Measurements from ENCODE around the gene PWP2.
"Not testable (repeated sequence)": the region's sequence is repeated elsewhere in the genome, so short reads cannot be mapped to it uniquely, and the experiment has no call there.

Gene PWP2

DNA sequence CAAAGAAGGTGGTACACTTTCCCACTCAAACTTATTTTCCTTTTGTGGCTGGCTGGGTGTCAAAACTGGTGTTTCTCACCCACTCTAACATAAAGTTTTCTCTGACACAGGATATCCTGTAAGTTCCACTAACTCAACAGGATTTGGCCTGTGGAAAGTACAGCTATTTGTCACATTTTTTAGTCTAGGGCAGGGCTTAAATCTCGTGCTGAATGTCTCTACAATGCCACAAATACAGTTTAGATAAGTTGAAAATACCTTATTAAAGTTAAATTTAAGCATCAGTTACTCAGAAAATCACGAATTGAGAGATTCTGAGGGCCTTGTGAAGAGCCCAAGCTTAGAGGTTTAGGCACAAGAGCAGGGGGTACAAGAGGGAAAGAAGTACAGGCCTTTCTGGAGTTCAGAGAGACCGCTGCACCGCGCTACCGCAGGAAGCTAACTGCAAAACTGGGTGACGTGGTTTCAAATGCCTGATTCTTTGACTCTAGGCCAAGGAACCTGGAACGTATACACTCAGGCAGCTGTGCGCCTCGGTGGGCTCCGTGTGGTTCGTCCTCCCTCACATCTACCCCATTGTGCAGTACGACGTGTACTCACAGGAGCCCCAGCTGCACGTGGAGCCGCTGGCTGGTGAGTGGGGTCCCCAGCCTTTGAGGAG is 23.4 kb upstream of the PWP2 start:
- DNase-seq = no peak

DNA sequence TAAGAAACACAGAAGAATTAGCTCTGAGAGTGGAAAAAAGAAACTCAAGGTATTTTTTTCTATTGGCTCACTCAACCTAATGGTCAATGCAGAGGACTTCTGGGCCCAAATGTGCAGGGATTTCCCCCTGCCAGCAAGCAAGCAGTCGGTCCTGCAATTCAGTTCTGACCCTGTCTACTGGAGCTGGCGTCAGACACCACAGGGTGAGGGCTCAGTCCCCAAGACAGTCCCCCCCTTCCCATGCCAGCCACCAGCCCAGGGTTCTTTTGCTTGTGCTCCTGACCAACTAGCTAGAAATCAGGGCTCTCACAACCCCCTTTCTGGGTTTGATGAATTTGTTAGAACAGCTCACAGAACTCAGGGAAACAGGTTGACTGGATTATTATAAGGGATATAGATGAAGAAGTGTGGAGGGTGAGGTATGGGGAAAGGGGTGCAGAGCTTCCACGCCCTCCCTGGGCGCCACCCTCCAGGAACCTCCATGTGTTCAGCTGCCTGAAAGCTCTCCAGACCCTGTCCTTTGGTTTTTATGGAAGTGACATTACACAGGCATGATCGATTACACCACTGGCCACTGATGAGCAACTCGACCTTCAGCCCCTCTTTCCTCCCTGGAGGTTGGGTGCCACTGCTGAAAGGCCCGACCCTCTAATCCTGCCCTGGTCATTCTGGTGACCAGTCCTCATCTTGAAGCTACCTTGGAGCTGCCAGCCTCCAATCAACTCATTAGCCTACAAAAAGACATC is 22.5 kb upstream of the PWP2 start:
- no peak for DNase-seq

DNA sequence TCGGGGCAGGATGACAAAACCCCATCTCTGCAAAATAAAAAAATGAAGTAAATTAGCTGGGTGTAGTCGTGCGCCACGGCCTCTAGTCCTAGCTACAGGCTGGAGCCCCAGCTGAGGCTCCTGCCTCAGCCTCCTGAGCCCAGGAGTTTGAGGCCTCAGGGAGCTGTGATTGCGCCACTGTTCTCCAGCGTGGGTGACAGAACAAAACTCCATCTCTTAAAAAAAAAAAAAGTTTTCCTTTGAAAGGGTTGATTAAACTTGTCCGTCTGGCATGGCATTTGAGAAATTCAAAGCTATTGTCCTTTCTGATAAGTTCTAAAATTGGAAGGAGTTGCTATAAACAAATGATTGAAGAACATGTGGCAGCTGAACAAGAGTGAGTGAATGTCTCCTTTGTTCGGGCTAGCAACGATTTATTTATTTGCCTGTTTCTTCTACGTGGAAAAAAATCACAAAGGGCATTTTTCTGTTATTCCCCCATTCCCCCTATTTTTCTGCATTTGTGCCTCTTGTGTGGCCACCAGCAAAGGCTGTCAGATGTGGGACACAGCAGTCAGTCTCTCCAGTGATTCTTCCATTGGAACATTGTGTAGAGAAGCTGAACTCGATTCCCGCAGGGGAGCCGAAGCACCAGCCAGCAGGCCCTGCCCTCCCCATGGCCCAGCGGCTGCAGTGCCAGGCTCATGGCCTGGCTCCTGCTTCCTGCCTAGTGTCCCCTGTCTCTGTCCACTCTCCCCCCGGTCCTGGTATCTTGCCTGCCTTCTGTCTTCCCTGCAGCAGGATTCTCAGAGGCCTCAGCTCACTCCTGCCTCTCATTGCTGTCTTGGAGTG is 21.5 kb upstream of the PWP2 start:
- DNase-seq = no peak

- no peak for DNase-seq
Observed at GRCh38 chr21:44086636-44087425, 20.4 kb upstream of the PWP2 start.

DNA sequence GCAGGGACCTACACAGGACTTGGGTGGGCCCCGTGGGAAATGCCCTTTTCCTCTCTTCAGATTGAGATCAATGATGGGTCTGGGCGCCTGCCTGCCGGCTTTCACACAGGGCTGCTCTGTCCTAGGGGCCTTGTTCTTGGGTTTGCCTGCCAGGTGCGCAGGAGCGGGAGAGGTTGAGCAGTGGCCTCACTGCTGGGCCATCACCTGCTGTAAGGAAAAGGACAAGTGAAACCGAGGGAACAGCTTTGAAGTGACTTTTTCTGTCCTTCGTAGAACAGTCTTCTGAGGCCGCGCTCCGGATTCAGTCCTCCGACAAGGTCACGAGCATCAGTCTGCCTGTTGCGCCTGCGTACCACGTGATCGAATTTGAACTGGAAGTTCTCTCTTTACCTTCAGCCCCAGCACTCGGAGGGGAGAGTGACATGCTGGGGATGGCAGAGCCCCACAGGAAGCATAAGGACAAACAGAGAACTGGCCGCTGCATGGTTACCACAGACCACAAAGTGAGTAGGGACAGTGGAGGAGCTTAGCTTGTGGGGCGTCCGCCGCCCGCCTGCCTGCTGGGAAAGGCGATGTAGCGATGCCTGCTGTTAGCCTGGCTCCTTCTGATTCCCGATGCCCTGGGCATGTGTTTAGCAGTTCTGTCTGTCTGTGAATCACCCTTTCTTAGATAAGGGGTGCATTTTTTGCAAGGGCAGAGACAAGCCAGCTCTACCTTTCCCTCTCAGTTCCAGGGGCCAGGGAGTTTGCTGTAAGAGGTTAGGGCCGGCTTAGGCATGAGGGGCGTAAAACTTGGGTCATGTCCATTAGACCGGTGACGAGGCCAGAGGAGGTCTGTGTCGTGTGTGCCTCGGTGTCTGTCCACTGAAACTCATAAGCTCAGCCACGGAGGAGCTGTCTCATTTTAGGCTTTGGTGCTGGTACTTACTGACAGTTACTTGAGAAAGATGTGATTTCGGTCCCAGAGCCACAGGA is 19.5 kb upstream of the PWP2 start:
- no peak for DNase-seq

- DNase-seq = no peak
Observed at GRCh38 chr21:44088401-44088780, 18.8 kb upstream of the PWP2 start.

DNA sequence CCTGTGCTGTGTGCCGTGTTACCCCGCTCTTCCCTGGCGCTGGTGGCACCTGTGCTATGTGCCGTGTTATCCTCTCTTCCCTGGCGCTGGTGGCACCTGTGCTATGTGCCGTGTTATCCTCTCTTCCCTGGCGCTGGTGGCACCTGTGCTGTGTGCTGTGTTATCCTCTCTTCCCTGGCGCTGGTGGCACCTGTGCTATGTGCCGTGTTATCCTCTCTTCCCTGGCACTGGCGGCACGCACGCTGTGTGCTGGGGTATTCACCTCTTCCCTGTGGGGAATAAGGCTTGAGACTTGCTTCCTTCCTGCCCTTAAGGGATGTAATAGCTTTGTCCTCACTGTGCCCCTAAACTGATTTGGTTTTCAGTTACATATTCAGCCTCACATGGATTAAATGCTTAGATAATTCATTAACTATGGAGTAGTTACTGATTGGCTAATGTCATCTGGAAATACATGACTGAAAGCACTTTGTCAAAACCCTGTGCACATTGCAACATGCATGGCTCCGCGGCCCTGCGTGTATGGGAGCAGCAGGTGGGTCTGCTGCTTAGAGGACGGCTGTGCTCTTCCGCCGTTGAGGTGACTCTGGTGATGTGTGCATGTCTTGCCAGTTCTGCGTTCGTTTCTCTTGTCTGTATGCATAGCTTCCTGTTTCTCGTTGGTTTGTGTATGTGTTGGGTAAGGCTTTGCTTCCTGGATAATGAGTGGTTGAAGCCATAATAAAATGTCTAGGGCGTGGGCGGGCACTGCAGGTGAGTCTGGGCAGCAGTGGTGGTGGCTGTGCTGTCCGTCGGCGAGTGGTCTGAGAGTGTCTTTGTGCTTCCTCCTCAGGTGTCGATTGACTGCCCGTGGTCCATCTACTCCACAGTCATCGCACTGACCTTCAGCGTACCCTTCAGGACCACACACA is 17.9 kb upstream of the PWP2 start:
- no peak for DNase-seq

DNA sequence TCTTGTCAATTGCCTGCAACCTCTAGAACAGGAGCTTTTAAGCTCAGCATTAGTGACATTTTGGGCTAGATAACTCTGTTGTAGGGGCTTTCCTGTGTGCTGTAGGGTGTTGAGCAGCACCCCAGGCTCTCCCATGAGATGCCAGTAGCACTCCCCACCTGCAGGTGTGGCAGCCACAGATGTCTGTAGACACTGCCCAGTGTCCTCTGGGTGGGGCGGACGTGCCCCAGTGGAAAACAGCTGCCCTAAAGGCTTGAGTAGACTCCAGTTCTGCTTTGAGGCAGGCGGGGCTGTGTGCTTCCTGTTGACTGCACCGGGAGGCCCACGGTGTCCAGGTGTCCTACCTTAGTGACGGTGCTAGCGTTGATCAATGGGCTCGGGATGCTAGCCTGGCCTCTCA is 16.9 kb upstream of the PWP2 start:
- DNase-seq = no peak

GRCh38 chr21:44092211-44092610 is 15.0 kb upstream of the PWP2 start:
- DNase-seq = no peak

DNA sequence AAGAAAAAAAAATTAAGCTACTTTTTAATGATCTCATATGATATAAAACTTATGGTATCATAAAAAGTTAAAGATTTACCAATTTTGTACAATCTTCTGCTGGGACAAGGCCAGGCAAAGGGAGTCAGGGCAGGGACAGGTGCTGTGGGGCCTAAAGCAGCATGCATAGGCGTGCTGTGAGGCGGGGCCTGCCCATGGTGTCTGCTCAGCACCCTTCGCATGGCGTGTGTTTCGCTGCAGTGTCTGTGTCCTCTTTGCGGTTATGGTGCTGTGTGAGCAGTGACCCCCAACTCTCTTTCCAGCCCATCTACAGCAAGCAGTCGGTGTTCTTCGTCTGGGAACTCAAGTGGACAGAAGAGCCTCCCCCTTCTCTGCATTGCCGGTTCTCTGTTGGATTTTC is 13.4 kb upstream of the PWP2 start:
- no peak for DNase-seq

GRCh38 chr21:44094832-44095231 is 12.4 kb upstream of the PWP2 start:
- DNase-seq = no peak

GRCh38 chr21:44098507-44098906 is 8.7 kb upstream of the PWP2 start:
- not testable (repeated sequence) for DNase-seq

GRCh38 chr21:44098964-44099363 is 8.2 kb upstream of the PWP2 start:
- not testable (repeated sequence) for DNase-seq

GRCh38 chr21:44107589-44107988 is 390 bp downstream of the PWP2 start:
- not testable (repeated sequence) for DNase-seq

DNA sequence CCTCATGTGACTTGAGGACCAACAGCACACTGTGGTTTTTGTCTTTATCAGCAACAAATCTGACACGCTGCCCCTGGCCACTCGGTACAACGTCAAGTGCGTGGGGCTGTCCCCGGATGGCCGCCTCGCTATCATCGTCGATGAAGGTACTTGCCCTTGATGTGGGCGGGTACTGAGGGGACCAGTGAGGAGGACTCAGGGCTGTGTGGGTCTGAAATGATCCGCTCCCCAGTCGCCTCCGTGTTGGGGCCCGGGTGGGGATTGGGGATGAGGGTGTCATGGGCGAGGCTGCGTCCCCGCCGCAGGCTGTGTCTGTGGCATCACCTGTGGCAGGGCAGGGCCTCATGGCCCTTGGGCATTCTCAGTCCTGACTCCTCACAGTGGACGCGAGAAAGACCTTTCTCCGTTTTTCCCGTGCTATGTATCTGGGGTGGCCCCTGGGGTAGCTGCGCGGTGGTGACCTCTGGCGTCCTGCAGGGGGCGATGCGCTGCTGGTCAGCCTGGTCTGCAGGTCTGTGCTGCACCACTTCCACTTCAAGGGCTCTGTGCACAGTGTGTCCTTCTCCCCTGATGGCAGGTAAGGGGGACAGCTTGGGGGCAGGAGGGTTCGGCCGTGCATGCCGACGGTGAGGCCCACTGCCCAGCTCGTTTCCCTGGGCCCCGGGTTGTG is 6.6 kb downstream of the PWP2 start:
- not testable (repeated sequence) for DNase-seq

DNA sequence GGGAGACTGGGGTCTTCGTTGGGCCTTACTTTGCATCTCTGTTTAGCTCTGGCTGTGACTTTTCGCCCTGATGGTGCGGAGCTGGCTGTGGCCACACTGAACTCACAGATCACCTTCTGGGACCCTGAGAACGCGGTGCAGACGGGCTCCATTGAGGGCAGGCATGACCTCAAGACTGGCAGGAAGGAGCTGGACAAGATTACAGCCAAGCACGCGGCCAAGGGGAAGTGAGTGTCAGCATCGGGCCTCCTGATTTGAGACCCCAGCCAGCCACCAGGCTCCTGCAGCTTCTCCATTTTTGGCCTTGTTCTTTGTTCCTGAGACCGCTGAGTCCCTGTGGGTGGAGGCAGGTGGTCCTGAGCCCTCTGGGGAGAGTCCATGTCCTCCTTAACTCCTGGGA is 14.9 kb downstream of the PWP2 start:
- not testable (repeated sequence) for DNase-seq

DNA sequence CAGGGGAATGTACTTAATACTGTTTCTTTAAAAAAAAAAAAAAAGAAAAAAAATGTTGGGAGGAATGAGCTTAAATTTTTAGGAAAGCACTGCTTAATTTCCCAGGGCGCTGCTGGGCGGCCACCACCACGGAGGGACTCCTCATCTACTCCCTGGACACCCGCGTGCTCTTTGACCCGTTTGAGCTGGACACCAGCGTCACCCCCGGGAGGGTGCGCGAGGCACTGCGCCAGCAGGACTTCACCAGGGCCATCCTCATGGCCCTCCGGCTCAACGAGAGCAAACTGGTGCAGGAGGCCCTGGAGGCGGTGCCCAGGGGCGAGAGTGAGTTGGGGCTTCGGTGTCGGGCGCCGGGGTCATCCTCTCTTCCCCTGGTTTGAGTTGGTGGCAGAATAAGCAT is 20.6 kb downstream of the PWP2 start:
- DNase-seq = not testable (repeated sequence)

DNA sequence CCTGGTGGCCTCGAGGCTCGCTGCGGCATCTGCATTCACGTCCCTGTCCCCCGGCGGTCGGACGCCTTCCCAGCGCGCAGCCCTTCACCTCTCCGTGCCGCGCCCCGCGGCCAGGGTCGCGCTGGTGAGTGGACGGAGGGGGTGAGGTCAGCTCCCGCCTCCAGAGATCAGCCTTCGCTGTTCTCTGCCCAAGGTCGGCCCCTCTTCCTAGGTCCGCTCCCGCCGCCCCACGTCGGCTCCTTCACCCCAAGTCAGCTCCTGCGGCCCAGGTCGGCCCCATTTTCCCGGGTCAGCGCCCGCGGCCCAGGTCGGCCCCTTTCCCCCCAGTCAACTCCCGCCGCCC is 26.5 kb downstream of the PWP2 start:
- not testable (repeated sequence) for DNase-seq

DNA sequence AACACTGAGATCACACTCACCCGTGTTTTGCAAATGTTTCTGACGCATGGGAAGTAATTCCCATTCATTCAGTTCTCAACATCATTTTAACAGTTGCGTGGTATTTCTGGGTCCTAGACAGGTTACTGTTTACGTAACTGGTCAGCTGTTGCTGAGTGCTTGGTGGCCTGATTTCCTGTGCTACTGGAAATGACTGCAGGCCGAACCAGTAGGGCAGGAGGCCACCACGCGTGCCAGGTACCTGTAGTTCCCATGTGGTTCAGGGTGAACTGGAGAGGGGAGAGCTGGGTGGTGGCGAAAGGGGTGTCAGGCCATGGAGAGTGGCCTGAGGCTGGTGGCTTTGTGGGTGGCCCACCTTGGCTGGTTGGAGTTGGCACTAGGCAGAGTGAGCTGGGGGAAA is 27.5 kb downstream of the PWP2 start:
- DNase-seq = not testable (repeated sequence)

DNA sequence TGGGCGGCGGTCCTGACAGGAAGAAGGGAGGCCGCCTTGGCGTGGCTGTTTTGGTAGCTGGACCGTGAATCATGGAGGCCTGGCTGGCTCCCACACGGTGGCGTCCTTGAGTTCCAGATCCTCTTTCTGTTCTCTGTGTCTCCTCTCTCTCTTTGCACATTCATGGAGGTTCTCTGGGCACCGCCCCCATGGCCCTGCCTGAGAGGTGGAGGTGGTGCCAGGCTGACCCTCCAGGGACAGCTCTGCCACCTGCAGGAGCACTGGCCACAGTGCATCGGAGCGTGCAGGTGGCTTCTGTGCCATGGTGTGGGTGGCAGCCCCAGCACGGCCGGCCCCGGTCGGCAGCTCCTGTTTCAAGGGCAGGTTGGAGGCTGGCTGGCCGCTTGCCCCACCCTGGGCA is 30.8 kb downstream of the PWP2 start:
- DNase-seq = not testable (repeated sequence)

All from fibroblast of skin of right biceps (primary cell).